IPS-NIHi11 (cell line): ENCODE results near the gene CKLF.
"Not testable (repeated sequence)": the region's sequence is repeated elsewhere in the genome, so short reads cannot be mapped to it uniquely, and the experiment has no call there.

Experiments
- DNase-seq: peaks from one replicate; pipeline ENCODE4 v3.0.0; 2012; ENCODE audit warnings: mixed read lengths, low spot score

CKLF gene

GRCh38 chr16:66552286-66553177, at the start of gene CKLF:
TSS of gene CKLF (plus strand) at chr16:66552576. CDS start at chr16:66552716, 140 bp downstream.
- DNase-seq: peak; percentile 97

GRCh38 chr16:66503030-66503429, 49.3 kb upstream of the CKLF start:
- DNase-seq: no peak

DNA sequence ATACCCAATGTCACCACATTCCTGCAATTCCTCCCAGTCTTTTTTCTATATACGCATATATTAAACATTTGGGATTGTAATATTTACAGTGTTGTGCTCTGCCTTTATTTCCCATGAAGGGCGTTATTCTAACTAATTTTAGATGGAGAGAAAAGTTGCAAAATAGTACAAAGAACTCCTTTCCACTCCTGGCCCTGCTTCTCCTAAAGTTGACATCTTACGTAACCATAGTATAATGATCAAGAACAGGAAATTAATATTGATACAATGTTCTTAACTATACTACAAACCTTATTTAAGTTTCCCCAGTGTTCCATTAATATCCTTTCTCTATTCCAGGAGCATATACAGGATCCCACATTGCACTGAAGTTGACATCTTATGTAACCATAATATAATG, 48.8 kb upstream of the CKLF start:
- no peak for DNase-seq

DNA sequence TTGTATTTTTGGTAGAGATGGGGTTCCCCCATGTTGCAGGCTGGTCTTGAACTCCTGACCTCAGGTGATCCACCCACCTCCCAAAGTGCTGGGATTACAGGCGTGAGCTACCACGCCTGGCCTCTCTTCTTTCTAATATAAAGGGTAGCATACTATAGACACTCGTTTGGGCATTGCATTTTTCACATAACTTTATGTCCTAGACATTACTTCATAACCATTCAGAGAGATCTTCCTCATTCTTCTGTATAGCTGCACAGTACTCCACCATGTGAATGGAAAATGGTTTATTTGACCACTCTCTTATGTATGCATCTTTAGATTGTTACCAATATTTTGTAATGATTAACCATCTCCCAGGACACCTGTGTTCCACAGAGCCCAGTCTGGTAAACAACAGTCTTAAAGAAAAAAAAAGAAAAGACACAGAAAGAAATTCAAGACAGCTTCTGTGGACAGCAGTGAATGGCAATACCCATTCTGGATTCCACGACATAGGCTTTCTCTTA, 44.6 kb upstream of the CKLF start:
- DNase-seq: no peak

- no peak for DNase-seq
Measured at GRCh38 chr16:66508248-66508913, 44.0 kb upstream of the CKLF start.

DNA sequence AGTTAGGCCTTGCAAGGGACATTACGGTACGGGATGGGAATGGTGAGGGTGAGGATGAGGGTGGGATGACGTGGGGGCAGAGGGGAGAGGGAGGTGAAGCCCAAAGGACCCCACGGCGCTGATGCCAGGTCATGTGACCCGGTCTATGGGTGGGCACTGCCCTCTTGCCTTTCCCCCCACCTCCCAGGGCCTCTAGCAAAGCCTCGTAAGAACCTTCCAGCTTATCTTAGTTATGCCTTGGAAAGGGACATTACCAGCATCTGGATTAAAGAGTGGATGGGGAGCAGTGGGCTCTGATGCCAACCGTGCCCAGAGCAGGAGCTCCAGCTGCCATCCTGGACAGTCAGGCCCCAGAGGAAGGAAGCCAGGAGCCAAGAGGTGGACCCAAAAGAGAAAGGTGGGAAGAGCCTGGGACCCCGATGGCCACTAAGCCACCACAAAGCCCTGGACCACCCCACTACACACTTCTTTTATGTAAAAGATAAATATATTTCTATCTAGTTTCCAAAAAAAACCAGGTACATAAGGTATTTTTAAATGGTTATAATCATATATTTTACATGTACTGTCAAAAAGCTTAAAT, 43.4 kb upstream of the CKLF start:
- DNase-seq: no peak

DNA sequence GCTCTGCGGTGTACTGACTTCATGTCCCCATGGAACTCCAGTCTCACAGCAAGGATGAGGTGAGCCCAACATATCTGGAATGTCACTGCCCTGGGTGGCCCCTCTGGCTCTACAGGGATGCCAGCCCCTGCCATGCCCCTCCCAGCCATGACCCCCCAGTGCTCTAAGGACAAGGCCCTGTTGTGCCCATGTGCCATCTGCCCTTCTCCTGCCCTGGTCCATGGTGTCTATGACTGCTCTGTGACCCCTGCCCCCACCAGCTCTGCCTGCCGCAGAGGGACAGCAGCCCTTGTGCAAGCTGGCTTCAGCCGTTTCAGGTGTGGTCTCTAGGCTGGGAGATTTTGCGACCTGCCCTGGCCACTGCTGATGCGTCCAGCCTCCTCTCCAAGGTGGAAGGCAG, 42.8 kb upstream of the CKLF start:
- no peak for DNase-seq

- no peak for DNase-seq
Measured at GRCh38 chr16:66510298-66510697, 42.1 kb upstream of the CKLF start.

DNA sequence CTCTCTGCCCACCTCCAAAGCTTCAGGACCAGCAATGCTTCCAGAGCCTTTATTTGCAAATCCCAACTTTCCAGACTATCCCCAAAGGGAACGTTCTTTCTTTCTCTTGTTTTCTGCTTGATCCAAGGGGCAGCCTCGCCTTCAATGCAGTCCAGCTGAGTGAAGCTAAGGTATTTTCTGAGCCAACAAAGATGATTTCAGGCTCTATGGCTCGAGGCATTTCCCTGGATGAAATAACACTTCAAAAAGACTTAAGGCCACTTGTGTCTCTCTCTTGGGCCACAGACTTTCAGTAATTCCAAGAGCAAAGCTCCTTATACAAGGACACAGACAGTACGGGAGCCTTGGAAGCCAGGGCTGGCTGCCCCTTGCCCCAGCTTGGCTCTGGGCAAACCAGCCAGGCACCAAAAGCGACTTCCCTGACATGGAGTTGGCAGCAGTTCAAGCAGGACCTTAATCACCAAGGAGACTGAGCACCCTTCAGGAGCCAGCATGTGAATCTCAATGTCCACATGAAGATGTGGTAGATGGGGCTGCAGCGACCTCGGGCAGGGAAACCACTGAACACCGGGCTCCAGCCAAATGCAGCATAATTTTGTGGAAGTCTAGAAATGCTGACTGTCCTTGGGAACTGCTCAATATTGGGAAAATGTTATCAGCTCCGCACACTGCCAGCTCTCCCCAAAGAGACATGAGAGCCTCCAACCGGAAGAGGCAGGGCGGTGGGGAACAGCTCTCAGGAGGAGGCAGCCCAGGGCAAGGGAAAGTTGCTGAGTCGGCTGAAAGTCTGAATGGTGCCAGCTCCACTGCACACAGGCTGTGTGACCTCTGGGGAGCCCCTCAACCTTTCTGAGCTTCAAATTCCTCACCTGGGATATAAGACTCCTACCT, 41.4 kb upstream of the CKLF start:
- DNase-seq: no peak

- peak; percentile 63 for DNase-seq
Measured at GRCh38 chr16:66511602-66512271, 40.6 kb upstream of the CKLF start.

DNA sequence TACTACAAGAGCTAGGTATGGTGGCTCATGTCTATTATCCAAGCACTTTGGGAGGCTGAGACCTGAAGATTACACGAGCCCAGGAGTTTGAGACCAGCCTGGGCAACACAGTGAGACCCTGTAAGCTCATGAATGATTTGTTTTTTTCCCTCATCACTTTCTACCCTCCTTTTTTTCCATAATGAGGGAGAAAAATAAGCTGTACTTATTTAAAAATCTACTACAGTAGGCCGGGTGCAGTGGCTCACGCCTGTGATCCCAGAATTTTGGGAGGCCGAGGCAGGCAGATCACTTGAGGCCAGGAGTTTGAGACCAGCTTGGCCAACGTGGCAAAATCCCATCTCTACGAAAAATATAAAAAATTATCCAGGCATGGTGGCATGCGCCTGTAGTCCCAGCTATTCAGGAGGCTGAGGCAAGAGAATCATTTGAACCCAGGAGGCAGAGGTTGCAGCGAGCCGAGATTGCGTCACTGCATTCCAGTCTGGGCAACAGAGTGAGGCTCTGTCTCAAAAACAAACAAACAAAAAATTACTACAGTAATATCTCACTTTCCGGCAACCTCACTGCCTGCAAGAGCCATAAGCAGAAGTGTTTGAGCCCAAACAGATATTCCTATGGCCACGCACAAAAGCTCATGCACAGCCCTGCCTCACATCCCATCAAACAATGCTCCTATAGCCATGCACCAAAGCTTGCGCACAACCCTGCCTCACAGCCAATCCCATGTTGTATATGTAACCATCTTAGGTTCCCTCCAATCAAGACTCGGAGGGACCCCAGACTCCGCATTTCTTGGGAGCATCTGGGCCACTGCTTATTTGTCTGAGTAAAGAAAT, 39.9 kb upstream of the CKLF start:
- DNase-seq: no peak

DNA sequence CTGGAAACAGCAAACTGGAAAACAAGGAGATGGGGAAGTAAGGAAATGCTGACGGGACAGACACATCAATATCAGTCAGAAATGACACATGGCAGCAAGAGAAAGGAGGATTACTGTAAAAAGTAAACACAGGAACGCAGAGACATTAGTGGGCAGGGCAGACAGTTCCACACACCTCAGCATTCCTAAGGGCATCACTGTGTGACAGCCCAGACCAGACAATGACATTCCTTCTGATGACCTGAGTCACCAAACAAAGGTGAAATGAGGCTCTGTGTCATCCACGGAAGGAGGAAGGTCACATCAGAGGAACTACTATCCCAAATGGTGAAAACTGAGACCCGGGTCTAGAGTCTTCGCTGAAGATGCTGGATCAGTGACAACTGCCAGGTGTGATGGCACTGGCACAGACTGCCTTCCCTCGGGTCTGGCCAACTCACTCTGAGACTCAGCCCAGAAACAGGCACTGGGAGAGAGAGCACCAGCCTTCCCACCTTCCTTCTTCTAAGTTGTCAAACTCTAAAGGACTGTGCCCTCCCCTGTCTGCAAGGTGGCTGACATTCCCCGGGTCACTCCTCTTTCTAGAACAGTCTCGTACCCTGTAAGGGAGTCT, 39.2 kb upstream of the CKLF start:
- DNase-seq: no peak

GRCh38 chr16:66514391-66514790, 38.0 kb upstream of the CKLF start:
- not testable (repeated sequence) for DNase-seq

DNA sequence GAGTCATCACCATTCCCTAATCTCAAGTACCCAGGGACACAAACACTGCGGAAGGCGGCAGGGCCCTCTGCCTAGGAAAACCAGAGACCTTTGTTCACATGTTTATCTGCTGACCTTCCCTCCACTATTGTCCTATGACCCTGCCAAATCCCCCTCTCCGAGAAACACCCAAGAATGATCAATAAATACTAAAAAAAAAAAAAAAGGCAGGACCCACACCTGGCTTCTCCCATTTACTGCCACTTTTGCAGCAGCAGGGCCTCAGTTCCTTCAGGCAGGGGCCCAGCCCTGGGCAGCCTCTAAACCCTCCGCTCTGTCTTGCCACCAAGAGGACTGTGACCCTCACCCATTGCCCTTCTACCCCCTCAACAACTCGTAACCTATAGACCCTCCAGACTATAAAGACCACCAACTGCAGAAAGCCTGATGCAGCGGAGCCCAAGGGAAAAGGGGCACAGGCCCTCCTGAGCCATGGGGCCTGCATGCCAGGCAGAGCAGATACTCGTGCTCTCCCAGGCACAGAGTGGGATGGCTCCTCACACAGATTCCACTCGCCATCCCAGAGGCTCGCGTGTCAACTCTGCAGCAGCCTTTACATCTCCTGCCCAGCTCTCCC, 37.3 kb upstream of the CKLF start:
- not testable (repeated sequence) for DNase-seq

DNA sequence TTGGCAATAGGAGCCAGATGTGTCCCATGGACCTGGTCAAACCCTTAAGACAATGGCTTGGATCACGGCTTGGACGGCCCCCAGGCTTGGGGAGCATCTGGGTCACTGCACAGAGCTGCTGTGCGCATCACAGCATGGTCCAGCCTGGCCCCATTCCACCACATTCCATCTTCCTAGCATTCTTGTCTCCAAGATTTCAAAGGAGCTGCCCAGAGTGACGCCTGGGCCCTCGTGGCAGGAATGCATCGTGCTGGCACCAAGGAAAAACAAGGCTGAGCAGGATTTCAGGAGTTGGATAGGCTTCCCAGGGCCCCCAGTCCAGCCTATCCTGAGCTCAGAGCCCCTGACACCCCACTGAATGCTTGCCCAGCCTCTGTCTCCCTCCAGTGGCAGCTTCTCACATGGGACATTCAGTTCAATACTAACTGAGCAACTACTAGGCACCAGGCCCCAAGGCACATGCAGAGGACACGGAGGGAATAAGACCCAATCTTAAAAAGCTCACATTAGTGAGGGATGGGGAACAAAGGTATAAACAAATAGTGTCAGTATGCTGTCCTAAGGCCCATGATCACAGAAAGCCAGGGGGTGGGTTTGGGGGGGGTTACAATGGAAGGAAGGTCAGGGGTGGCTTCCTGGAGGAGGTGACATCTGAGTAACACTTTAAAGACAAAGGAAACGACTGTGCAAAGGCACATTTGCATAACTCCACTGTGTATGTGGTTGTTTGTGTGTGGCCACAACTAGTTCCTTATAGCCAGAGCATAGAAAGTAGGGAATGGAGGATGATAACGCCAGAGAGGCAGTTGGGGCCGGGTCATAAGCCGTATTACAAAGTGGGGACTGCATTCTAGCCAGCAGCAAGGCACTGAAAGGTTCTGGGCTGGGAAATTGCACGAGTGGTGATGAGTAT, 36.5 kb upstream of the CKLF start:
- no peak for DNase-seq

DNA sequence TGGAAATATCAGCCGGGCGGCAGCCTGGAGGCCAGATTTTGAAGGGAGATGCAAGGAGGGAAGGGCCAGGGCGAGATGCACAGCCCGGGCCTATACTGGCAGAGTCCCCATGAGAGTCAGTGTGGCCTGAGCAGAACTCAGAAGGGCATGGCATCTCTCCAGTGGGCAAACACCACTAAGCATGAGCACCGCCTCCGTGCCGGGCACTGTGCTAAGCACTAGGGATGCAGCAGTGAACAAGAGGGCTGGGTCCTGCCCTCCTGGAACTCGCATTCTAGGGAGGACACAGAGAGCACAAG, 35.9 kb upstream of the CKLF start:
- DNase-seq: no peak

DNA sequence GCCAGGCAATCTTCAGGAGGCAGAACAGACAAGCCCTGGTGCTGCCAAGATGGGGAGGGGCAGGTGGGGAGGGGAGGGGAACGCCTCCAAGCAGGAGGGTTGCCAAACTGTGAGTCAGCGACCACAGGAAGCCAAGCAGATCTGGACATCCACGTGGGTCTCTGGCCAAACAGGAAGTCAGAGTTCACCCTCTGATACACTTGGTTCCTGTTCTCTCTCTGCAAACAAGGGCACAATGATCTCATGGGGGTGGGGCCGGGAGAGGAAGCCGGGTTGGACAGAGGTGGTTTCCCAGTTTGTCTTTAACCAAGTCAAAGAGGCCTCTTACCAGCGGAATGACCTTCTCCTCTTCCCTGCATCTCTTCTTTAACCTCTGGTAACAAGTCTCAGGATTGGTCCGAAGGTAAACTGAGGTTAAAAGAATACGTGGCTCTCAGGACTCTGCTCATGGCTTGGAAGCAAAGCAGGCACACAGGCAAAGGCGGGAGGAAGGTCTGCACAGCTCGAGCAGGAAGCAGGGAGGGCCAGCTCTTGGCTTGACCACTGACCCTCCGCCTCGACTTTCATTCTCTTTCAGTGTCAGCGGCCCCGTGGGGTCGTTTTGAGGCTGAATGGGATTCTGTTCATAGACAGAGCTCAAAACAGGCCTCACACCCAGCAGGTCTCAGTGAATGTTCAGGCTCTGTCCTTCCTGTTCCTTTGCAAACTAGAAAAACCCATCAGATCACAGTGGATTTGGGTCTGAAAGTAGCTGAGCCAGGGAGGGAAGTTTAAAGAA, 35.4 kb upstream of the CKLF start:
- peak; percentile 73 for DNase-seq
